Hepatocyte (in vitro differentiated cells): ENCODE data around the gene CSMD2. TPM values are rescaled to one million over a fixed set of nuclear protein-coding genes. Genes with fewer than 3 reads are reported as not detected.

ENCODE experiments used
- DNase-seq: peaks from one replicate; pipeline ENCODE4 v3.0.0-alpha.2; 2016; ENCODE audit warnings: low spot score
- H2AFZ ChIP-seq: fragments of 200-600 bp; sonication (generic); 2 replicates; pipeline ENCODE4 v1.6.0; 2016; ENCODE audit warnings: antibody characterized with exemption, mild to moderate bottlenecking
- H3K27ac ChIP-seq: fragments of 200-600 bp; sonication (generic); 2 replicates; pipeline ENCODE4 v1.5.1; 2016; ENCODE audit warnings: mild to moderate bottlenecking
- H3K27me3 ChIP-seq: fragments of 200-600 bp; sonication (generic); 2 replicates; pipeline ENCODE4 v1.6.1; 2016
- H3K36me3 ChIP-seq: fragments of 200-600 bp; sonication (generic); replicated peaks from 2 replicates; pipeline ENCODE4 v1.5.1; 2016; ENCODE audit warnings: low read depth; ENCODE audit not compliant: insufficient read depth
- H3K4me1 ChIP-seq: fragments of 200-600 bp; sonication (generic); 2 replicates; pipeline ENCODE4 v1.5.1; 2016; ENCODE audit warnings: mild to moderate bottlenecking, moderate library complexity; ENCODE audit not compliant: insufficient read depth
- H3K4me2 ChIP-seq: fragments of 200-600 bp; sonication (generic); 2 replicates; pipeline ENCODE4 v1.6.0; 2016
- H3K4me3 ChIP-seq: fragments of 200-600 bp; sonication (generic); 2 replicates; pipeline ENCODE4 v1.5.1; 2016; ENCODE audit warnings: mild to moderate bottlenecking
- H3K79me2 ChIP-seq: fragments of 200-600 bp; sonication (generic); 2 replicates; pipeline ENCODE4 v1.6.0; 2017; ENCODE audit warnings: mild to moderate bottlenecking
- H3K9me2 ChIP-seq: fragments of 200-600 bp; sonication (generic); replicated peaks from 2 replicates; pipeline ENCODE4 v1.6.0; 2017; ENCODE audit warnings: mild to moderate bottlenecking; ENCODE audit not compliant: insufficient read depth
- H3K9me3 ChIP-seq: fragments of 200-600 bp; sonication (generic); 2 replicates; pipeline ENCODE4 v1.5.1; 2016; ENCODE audit warnings: low read depth, mild to moderate bottlenecking
- H4K20me1 ChIP-seq: fragments of 200-600 bp; sonication (generic); 2 replicates; pipeline ENCODE4 v1.6.0; 2016; ENCODE audit warnings: mild to moderate bottlenecking; ENCODE audit not compliant: insufficient read depth, poor library complexity, severe bottlenecking
- CTCF ChIP-seq: fragments of 200-600 bp; sonication (generic); IDR thresholded peaks from 2 replicates; pipeline ENCODE4 v1.5.1; 2016; ENCODE audit warnings: antibody characterized with exemption, mild to moderate bottlenecking; ENCODE audit not compliant: poor library complexity
- EZH2 ChIP-seq: fragments of 200-600 bp; sonication (generic); IDR thresholded peaks from 2 replicates; pipeline ENCODE4 v1.6.1; 2016; ENCODE audit warnings: antibody characterized with exemption, mild to moderate bottlenecking, borderline replicate concordance
- EZH2phosphoT487 ChIP-seq: fragments of 200-600 bp; sonication (generic); IDR thresholded peaks from one replicate; pipeline ENCODE4 v1.6.1; 2018; ENCODE audit warnings: antibody characterized with exemption, mild to moderate bottlenecking, low read depth, moderate library complexity; ENCODE audit not compliant: unreplicated experiment, severe bottlenecking
- WGBS: methylation state at CpG from one replicate; pipeline ENCODE4 v1.1.6; 2016; ENCODE audit warnings: low lambda C conversion rate; ENCODE audit errors: missing lambda C conversion rate; 5-methylcytosine and 5-hydroxymethylcytosine counted together
- polyA plus RNA-seq: library from polyadenylated mRNA; unstranded; fragments of >200 nt; fragmentation: Nextera tagmentation; extraction: Ambion mirVana; gene quantifications from 2 replicates; pipeline ENCODE4 v1.2.1, GENCODE V29; 2016
- total RNA-seq: library from RNA; depleted of rRNA; stranded (reverse); fragments of >200 nt; gene quantifications from 2 replicates; pipeline ENCODE4 v1.2.3, GENCODE V29; 2014

Gene CSMD2
- total and polyA plus RNA-seq, 2 experiments from 2014 or later: 0.10 to 0.37 TPM

DNA sequence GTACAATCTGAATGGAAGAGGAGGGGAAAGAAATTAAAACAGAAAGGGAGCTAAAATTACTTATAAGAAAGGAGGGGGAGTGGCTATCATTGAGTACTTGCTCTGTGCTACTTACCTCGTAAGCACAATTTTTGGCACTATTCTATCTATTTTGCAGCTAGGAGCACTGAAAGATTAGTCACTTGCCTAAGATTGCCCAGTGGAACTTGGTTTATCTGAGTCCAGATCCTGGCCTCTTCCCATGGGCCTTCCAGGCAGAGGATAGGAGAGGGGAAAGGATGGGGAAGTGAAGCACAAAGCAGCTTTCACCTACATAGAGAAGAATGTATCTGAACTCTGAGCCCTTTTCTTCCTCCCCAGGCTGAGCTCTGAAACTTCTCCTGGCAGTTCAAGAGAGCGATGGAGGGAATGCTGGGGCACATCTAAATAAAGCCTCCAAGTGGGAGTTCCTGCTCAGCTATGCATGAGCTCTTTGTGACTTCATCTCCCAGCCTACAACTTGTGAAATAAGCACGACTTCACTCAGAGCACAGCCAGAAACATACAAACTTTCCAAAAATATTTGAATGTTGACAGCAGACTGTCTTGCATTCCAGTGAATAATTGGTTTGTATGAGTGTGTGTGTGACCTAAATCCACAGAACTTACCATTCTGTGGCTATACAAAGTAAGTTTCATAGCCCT lies 271.7 kb downstream of the CSMD2 start:
- Histone ChIP-seq H3K4me3 (no peak overlapping the region), H3K36me3 (no peaks in the 10 kb centered on the region), H3K27ac (no peak overlapping the region), H2AFZ (no peak overlapping the region), H3K4me2 (no peak overlapping the region), H4K20me1 (no peaks in the 10 kb centered on the region), H3K4me1 (no peaks in the 10 kb centered on the region), H3K27me3 (no peaks in the 10 kb centered on the region), H3K9me2 (no peaks in the 10 kb centered on the region), H3K79me2 (no peaks in the 10 kb centered on the region), H3K9me3 (no peaks in the 10 kb centered on the region)
- TF ChIP-seq EZH2 (no peak), EZH2phosphoT487 (no peak), CTCF (no peak)
- WGBS: 79% methylated on average over 3 of the region's 3 CpGs
- no peak for DNase-seq

- H3K4me2 ChIP-seq: no peak overlapping the region
- no peaks in the 10 kb centered on the region for H3K36me3 ChIP-seq
- no peaks in the 10 kb centered on the region for H4K20me1 ChIP-seq
- peaks cover 8% of the 10 kb centered on the region for H3K27me3 ChIP-seq
- DNase-seq: no peak
- H3K79me2 ChIP-seq: no peaks in the 10 kb centered on the region
- no peak overlapping the region for H2AFZ ChIP-seq
- H3K9me2 ChIP-seq: no peaks in the 10 kb centered on the region
- TF ChIP-seq CTCF: no peak
- TF ChIP-seq EZH2phosphoT487: no peak
- TF ChIP-seq EZH2: no peak
- H3K4me1 ChIP-seq: no peaks in the 10 kb centered on the region
- H3K27ac ChIP-seq: no peak overlapping the region
- no peaks in the 10 kb centered on the region for H3K9me3 ChIP-seq
- no peak overlapping the region for H3K4me3 ChIP-seq
- WGBS: 57% methylated on average over 5 of the region's 5 CpGs
Observed at GRCh38 chr1:33886496-33886895, 278.5 kb downstream of the CSMD2 start.

GRCh38 chr1:33880305-33880704 lies 284.7 kb downstream of the CSMD2 start:
- WGBS: 49% methylated on average over 2 of the region's 2 CpGs

More at GRCh38 chr1:33880305-33880704, 284.7 kb downstream of the CSMD2 start:
- Histone ChIP-seq H3K4me2 (no peak overlapping the region), H3K4me1 (no peaks in the 10 kb centered on the region), H3K27ac (no peak overlapping the region), H3K4me3 (no peak overlapping the region), H3K9me3 (no peaks in the 10 kb centered on the region), H4K20me1 (no peaks in the 10 kb centered on the region), H2AFZ (no peak overlapping the region), H3K27me3 (peaks cover 18% of the 10 kb centered on the region), H3K36me3 (no peaks in the 10 kb centered on the region), H3K79me2 (no peaks in the 10 kb centered on the region), H3K9me2 (no peaks in the 10 kb centered on the region)
- TF ChIP-seq CTCF (no peak), EZH2phosphoT487 (no peak), EZH2 (no peak)
- no peak for DNase-seq
